ENCODE measurements around the gene HNRNPK.

The HNRNPK gene

GRCh38 chr9:83988411-83988810 is 8.4 kb upstream of the HNRNPK start (continued):
- TF ChIP-seq TSHZ2 (CRISPR knock-in tag; IDR thresholded peaks at IDR 0.05) = no peak

GRCh38 chr9:83987402-83987791 is 7.4 kb upstream of the HNRNPK start:
- TF ChIP-seq TSHZ2 (CRISPR knock-in tag; IDR thresholded peaks at IDR 0.05) = no peak
- ATAC-seq = no peak

- no peak for ATAC-seq
- TF ChIP-seq BACH2 (CRISPR knock-in tag; IDR thresholded peaks at IDR 0.05; ENCODE audit: borderline replicate concordance) = no peak
- no peak for TF ChIP-seq ZNF565 (CRISPR knock-in tag; conservative IDR thresholded peaks at IDR 0.05; ENCODE audit: low read depth)
- TF ChIP-seq ZNF70 (CRISPR knock-in tag; IDR thresholded peaks at IDR 0.05) = no peak
- no peak for TF ChIP-seq CREB5 (CRISPR knock-in tag; IDR thresholded peaks at IDR 0.05; ENCODE audit: low read depth)
- TF ChIP-seq POU6F1 (CRISPR knock-in tag; IDR thresholded peaks at IDR 0.05; ENCODE audit: borderline replicate concordance, low read depth) = no peak
- TF ChIP-seq ARNTL (CRISPR knock-in tag; IDR thresholded peaks at IDR 0.05; ENCODE audit: borderline replicate concordance, low read depth) = no peak
- no peak for TF ChIP-seq ZFP30 (CRISPR knock-in tag; IDR thresholded peaks at IDR 0.05)
- TF ChIP-seq RARB (CRISPR knock-in tag; IDR thresholded peaks at IDR 0.05) = no peak
- no peak for TF ChIP-seq CSDC2 (CRISPR knock-in tag; IDR thresholded peaks at IDR 0.05)
- no peak for TF ChIP-seq GLIS3 (CRISPR knock-in tag; IDR thresholded peaks at IDR 0.05)
- TF ChIP-seq CSRNP3 (CRISPR knock-in tag; IDR thresholded peaks at IDR 0.05) = no peak
- TF ChIP-seq PATZ1 (CRISPR knock-in tag; IDR thresholded peaks at IDR 0.05; ENCODE audit: borderline replicate concordance) = no peak
- TF ChIP-seq ZC3H10 (CRISPR knock-in tag; IDR thresholded peaks at IDR 0.05) = no peak
- no peak for TF ChIP-seq ZNF8 (CRISPR knock-in tag; IDR thresholded peaks at IDR 0.05)
- no peak for TF ChIP-seq TCF4 (CRISPR knock-in tag; IDR thresholded peaks at IDR 0.05; ENCODE audit: borderline replicate concordance)
- no peak for TF ChIP-seq ISL1 (CRISPR knock-in tag; IDR thresholded peaks at IDR 0.05)
- TF ChIP-seq ESRRG (CRISPR knock-in tag; IDR thresholded peaks at IDR 0.05) = no peak
- TF ChIP-seq SNAI2 (CRISPR knock-in tag; IDR thresholded peaks at IDR 0.05) = no peak
- no peak for TF ChIP-seq PPARA (CRISPR knock-in tag; IDR thresholded peaks at IDR 0.05; ENCODE audit: borderline replicate concordance)
Measured at GRCh38 chr9:83986765-83987401, 6.9 kb upstream of the HNRNPK start.

Data from SK-N-SH treated with all-trans-retinoic acid at 6 μM for 48 hours (cell line).